K562 (cell line): ENCODE data around the gene CTXND1. TPM values are rescaled to one million over a fixed set of nuclear protein-coding genes. Genes with fewer than 3 reads are reported as not detected.

Experiments
- ATAC-seq: fragments of 200-7000 bp; cut with Tn5 transposase; 3 replicates; pipeline ENCODE4 v1.9.1; 2020; ENCODE audit warnings: moderate library complexity
- BruUV-seq: library from RNA; stranded (reverse); fragments of 400-500 nt; replicated peaks from 2 replicates; lab custom pipeline; 2021; lab: Mats Ljungman, UMichigan
- CTCF ChIA-PET: fragments of 300-600 bp; formaldehyde crosslinking; extraction: SDS; loops from one replicate; lab custom pipeline; 2021; ENCODE audit warnings: low intra/inter-chr PET ratio; lab: Yijun Ruan, JAX
- POLR2A ChIA-PET: fragments of 300-600, 350-650 bp; sonication (Branson Sonifier 250); formaldehyde crosslinking; extraction: SDS; loops from one replicate; lab custom pipeline; 2021; ENCODE audit warnings: antibody characterized with exemption, inconsistent platforms; lab: Yijun Ruan, JAX
- DNase-seq, 4 experiments: peaks; one replicate each; pipeline versions ENCODE4 v3.0.0 to v3.0.0-alpha.2; 2011 to 2018; ENCODE audit warnings: low spot score in 3 of 4, mixed read lengths in 3 of 4; ENCODE audit errors: extremely low read depth in 1 of 4
- FAIRE-seq: peaks from 2 replicates; lab custom pipeline; 2011; peaks lifted over from hg19 to GRCh38; lab: Jason Lieb, UNC
- H2AFZ ChIP-seq: 2 replicates; pipeline ENCODE4 v1.6.0; 2011; ENCODE audit warnings: low read depth, low read length, control low read depth, inconsistent platforms
- H3K27ac ChIP-seq: fragments of 200-600 bp; 3 replicates; pipeline ENCODE4 v1.8.0; 2011; ENCODE audit warnings: low read depth, mild to moderate bottlenecking, control low read depth, inconsistent platforms, low read length, moderate library complexity, mixed read lengths; ENCODE audit errors: extremely low read depth
- H3K27me3 ChIP-seq, 2 experiments: fragments of 300-600 bp in 1 of 2; 2 replicates in 1 of 2; 3 replicates in 1 of 2; pipeline versions ENCODE4 v1.6.0 to v1.8.0; 2011; ENCODE audit warnings: inconsistent platforms in 2 of 2, low read length in 2 of 2, mild to moderate bottlenecking in 1 of 2, mixed read lengths in 1 of 2, moderate library complexity in 1 of 2; ENCODE audit not compliant: control insufficient read depth in 2 of 2, insufficient read depth in 2 of 2
- H3K36me3 ChIP-seq: fragments of 300-600 bp; 3 replicates; pipeline ENCODE4 v1.8.0; 2011; ENCODE audit warnings: mild to moderate bottlenecking, low read length, inconsistent platforms; ENCODE audit not compliant: control insufficient read depth, insufficient read depth
- H3K4me1 ChIP-seq, 2 experiments: fragments of 200-600 bp in 1 of 2; replicated peaks in 1 of 2; 2 replicates in 1 of 2; 3 replicates in 1 of 2; pipeline versions ENCODE4 v1.5.1 to v1.8.0; 2011; ENCODE audit warnings: inconsistent platforms in 2 of 2, low read length in 2 of 2, mild to moderate bottlenecking in 1 of 2, mixed read lengths in 1 of 2, moderate library complexity in 1 of 2; ENCODE audit not compliant: control insufficient read depth in 2 of 2, insufficient read depth in 2 of 2
- H3K4me2 ChIP-seq: 2 replicates; pipeline ENCODE4 v1.6.1; 2011; ENCODE audit warnings: low read length, control low read depth, inconsistent platforms, mixed read lengths; ENCODE audit not compliant: insufficient read depth
- H3K4me3 ChIP-seq: fragments of 200-600 bp; sonication (generic), shearing (Covaris generic); 2 replicates; pipeline ENCODE4 v1.5.1; 2016; ENCODE audit warnings: control low read depth, inconsistent platforms
- H3K79me2 ChIP-seq: fragments of 200-600 bp; 3 replicates; pipeline ENCODE4 v1.8.0; 2011; ENCODE audit warnings: low read length, inconsistent platforms; ENCODE audit not compliant: control insufficient read depth, insufficient read depth
- H3K9ac ChIP-seq, 2 experiments: 2 replicates each; pipeline versions ENCODE4 v1.6.0 to v1.6.1; 2011; ENCODE audit warnings: low read depth in 2 of 2, low read length in 2 of 2, control low read depth in 1 of 2, inconsistent platforms in 1 of 2, mild to moderate bottlenecking in 1 of 2, mixed read lengths in 1 of 2; ENCODE audit not compliant: insufficient read depth in 1 of 2
- H3K9me1 ChIP-seq: one replicate; pipeline ENCODE4 v1.6.0; 2011; ENCODE audit warnings: inconsistent platforms, mild to moderate bottlenecking, low read length, moderate library complexity; ENCODE audit not compliant: control insufficient read depth, insufficient read depth
- H3K9me3 ChIP-seq: replicated peaks from 2 replicates; pipeline ENCODE4 v1.5.1; 2011; ENCODE audit warnings: low read depth, low read length, inconsistent platforms; ENCODE audit not compliant: control insufficient read depth, insufficient read depth
- H4K20me1 ChIP-seq: replicated peaks from 2 replicates; pipeline ENCODE4 v1.6.1; 2011; ENCODE audit warnings: low read length, inconsistent platforms, mixed read lengths; ENCODE audit not compliant: control insufficient read depth, insufficient read depth
- JUND ChIP-seq, 2 experiments: IDR thresholded peaks; 2 replicates in 1 of 2; 3 replicates in 1 of 2; pipeline ENCODE4 v1.6.1; 2011; ENCODE audit warnings: borderline replicate concordance in 2 of 2, low read depth in 2 of 2, low read length in 2 of 2, improper control_type of control experiment in 1 of 2, missing biosample characterization in 1 of 2, missing genetic modification characterization in 1 of 2, missing genetic modification reagents in 1 of 2
- KAT7 ChIP-seq: sonication (generic); formaldehyde crosslinking; IDR thresholded peaks from 2 replicates; pipeline ENCODE4 v1.8.0; 2022; ENCODE audit warnings: missing genetic modification reagents, mild to moderate bottlenecking, borderline replicate concordance
- RBFOX2 ChIP-seq: fragments of 200-400 bp; formaldehyde crosslinking; IDR thresholded peaks from 2 replicates; pipeline ENCODE4 v1.6.1; 2017; ENCODE audit warnings: low read depth, mild to moderate bottlenecking, low read length, moderate library complexity
- RBM25 ChIP-seq: fragments of 200-400 bp; formaldehyde crosslinking; IDR thresholded peaks from 2 replicates; pipeline ENCODE4 v1.6.1; 2018; ENCODE audit warnings: low read length, low read depth, moderate library complexity; ENCODE audit not compliant: severe bottlenecking
- ZC3H8 ChIP-seq: fragments of 450-650 bp; IDR thresholded peaks from 2 replicates; pipeline ENCODE4 v1.6.1; 2017
- ZFPM2 ChIP-seq: fragments of 250-450 bp; sonication (Bioruptor Pico); IDR thresholded peaks from 2 replicates; pipeline ENCODE4 v1.5.1; 2022; ENCODE audit warnings: mild to moderate bottlenecking
- whole genome bisulfite sequencing: fragments of 100-300 bp; shearing (Covaris generic); methylation state at CpG from one replicate; pipeline ENCODE4 v1.1.6; 2016; ENCODE audit warnings: low coverage, mixed read lengths; ENCODE audit not compliant: insufficient coverage; ENCODE audit errors: missing lambda C conversion rate; 5-methylcytosine and 5-hydroxymethylcytosine counted together
- in situ Hi-C: fragments of 300-500 bp; cut with MboI; formaldehyde crosslinking; loops from 4 replicates; pipeline ENCODE4 v1.15.0; 2018; ENCODE audit warnings: inconsistent platforms, mixed read lengths
- intact Hi-C: fragments of 100-400 bp; cut with micrococcal nuclease; formaldehyde crosslinking; loops from 2 replicates; pipeline ENCODE4 v1.14.2; 2022
- polyA plus RNA-seq, 8 experiments: library from polyadenylated mRNA; depleted of rRNA in 4 of 8; stranded (reverse) in 5 of 8; unstranded in 3 of 8; fragments of >200 nt; fragmentation: Nextera tagmentation in 2 of 8; fragmentation: Illumina TruSeq in 1 of 8; extraction: Ambion mirVana in 2 of 8; extraction: Trizol in 1 of 8; gene quantifications; 2 replicates each; pipeline versions ENCODE4 v1.2.1 to v1.2.3, GENCODE V29; 2011 to 2014; ENCODE audit warnings: inconsistent platforms in 1 of 8, missing spikeins in 1 of 8
- total RNA-seq, 7 experiments: library from RNA; depleted of rRNA in 6 of 7; stranded (reverse); fragments of >200 nt in 6 of 7; fragmentation: Illumina TruSeq in 2 of 7; extraction: Trizol in 2 of 7; gene quantifications; 2 replicates each; pipeline versions ENCODE4 v1.2.1 to v1.2.3, GENCODE V29; 2011 to 2021; ENCODE audit warnings: low replicate concordance in 1 of 7

The CTXND1 gene
- total and polyA plus RNA-seq, 9 of the 15 experiments (the other 6 are each of a cell fraction or from before 2014, with no cell fraction given) = 0.04 TPM; not detected in 7

DNA sequence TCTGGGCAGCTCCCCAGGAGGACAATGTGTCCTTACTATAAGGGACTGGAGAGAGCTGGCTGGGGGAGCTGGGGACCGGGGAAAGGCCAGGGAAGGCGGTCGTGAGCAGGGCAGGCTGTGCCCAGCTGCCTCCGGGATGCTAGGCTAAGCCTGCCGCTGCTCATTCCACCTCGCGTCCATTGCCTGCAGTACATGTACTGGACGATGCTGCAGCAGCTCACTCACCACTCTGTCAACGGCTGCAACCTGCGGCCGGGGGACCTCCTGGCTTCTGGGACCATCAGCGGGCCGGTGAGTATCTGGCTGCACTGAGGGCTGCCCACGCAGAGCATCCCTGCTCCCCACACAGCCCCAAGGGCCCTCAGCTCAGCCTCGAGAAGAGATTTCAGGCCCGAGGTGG lies 72.1 kb downstream of the CTXND1 start:
- no TSS peak for BruUV-seq
- Histone ChIP-seq H3K9me1 (no peaks in the 10 kb centered on the region), H3K4me2 (no peak overlapping the region), H2AFZ (no peak overlapping the region), H3K4me3 (no peak overlapping the region), H3K27ac (no peak overlapping the region), H3K27me3 (no peaks in the 10 kb centered on the region), H3K4me1 (peaks cover 0 to 3% of the 10 kb centered on the region in 2 experiments; a peak in 1 of 5 replicates), H4K20me1 (no peaks in the 10 kb centered on the region), H3K9me3 (no peaks in the 10 kb centered on the region)
- CTCF ChIA-PET = no interaction called here
- DNase-seq = no peak
- WGBS = 95% methylated on average over 16 of the region's 16 CpGs
- FAIRE-seq = no peak
- TF ChIP-seq ZC3H8 (no peak), RBFOX2 (0 out of 2 replicates have a peak, but pooled peaks have one; percentile 23)
- TF ChIP-seq, all 486 proteins: peak for 1
- H3K79me2 ChIP-seq = no peaks in the 10 kb centered on the region
- no peak overlapping the region for H3K9ac ChIP-seq
- in situ Hi-C loops (no loop called here), intact Hi-C loops (loop anchor here (10.0 kb wide), 2 partner anchors 415 to 795 kb away; no protein-coding TSS in a partner anchor)
- ATAC-seq = no peak
- POLR2A ChIA-PET = interaction anchor here (0.6 to 0.9 kb wide), 2 partner anchors 19 to 29 kb away, joined by 3 to 4 read pairs; no protein-coding TSS in a partner anchor
- H3K36me3 ChIP-seq = peaks cover 96% of the 10 kb centered on the region; the same call in 2 of the 3 replicates

DNA sequence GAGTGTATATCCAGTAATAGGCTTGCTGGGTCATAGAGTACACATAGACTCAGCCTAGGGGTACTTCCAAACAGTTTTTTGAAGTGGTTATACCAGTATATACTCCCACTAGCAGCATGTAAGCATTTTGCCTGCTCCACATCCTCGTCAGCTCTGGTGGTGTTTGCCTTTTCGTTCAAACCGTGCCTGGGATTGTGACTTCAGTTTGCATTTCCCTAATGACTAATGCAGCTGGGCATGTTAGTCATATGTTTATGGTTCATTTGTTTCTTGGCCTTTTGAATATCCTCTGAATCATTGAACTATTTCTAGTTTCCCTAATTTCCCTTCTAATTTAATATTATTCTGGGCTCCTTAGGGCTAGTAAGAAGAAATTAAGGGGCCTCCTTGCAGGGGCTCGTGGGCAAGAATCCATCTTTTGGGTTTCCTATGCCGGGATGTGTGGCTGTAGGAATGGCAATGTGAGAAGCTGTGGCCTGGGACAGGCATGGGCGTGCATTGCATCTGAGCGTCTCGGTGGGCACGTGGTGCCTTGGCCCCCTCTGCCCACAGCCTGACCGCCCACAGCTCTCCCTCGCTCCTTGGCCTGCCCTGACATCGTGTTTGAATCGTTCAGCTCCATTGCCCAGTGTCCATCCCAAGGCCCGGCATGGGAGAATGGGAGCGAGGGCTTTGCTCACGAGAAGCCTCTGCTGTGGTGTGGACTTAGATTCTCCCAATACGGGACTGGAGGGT lies 72.8 kb downstream of the CTXND1 start:
- BruUV-seq = no TSS peak
- ChIA-PET POLR2A (interaction anchor here (0.9 kb wide), 1 partner anchor 18 kb away, joined by 4 read pairs; no protein-coding TSS in a partner anchor), CTCF (no interaction called here)
- Histone ChIP-seq H3K9ac (no peak overlapping the region; a peak in 1 of 4 replicates), H2AFZ (no peak overlapping the region), H3K9me3 (no peaks in the 10 kb centered on the region), H3K27me3 (no peaks in the 10 kb centered on the region), H3K4me1 (peaks cover 0 to 3% of the 10 kb centered on the region in 2 experiments; a peak in 1 of 5 replicates), H3K79me2 (no peaks in the 10 kb centered on the region), H3K4me2 (no peak overlapping the region), H3K4me3 (no peak overlapping the region), H4K20me1 (no peaks in the 10 kb centered on the region), H3K27ac (no peak overlapping the region), H3K9me1 (no peaks in the 10 kb centered on the region), H3K36me3 (peaks cover 96% of the 10 kb centered on the region; the same call in 2 of the 3 replicates)
- peak; percentile 29 for FAIRE-seq
- DNase-seq = no peak
- intact Hi-C loops (loop anchor here (10.0 kb wide), 2 partner anchors 414 to 794 kb away; no protein-coding TSS in a partner anchor), in situ Hi-C loops (no loop called here)
- WGBS = 95% methylated on average over 17 of the region's 17 CpGs
- ATAC-seq = no peak
- TF ChIP-seq JUND (IDR thresholded peaks at IDR 0.05; ENCODE audit: borderline replicate concordance, low read depth, low read length) = no peak
- no peak for TF ChIP-seq JUND (tag; IDR thresholded peaks at IDR 0.05; ENCODE audit: borderline replicate concordance, low read depth, low read length)
- no peak for TF ChIP-seq RBM25
- no peak for TF ChIP-seq ZFPM2 (CRISPR knock-in tag)
- TF ChIP-seq KAT7 (CRISPR knock-in tag) = no peak
